ENCODE measurements around the gene ZBTB7B.

Gene ZBTB7B

GRCh38 chr1:155005076-155006011 is 2.7 kb downstream of the ZBTB7B start:
- no peak for TF ChIP-seq EGR1 (IDR thresholded peaks at IDR 0.05)
- TF ChIP-seq YY1 (IDR thresholded peaks at IDR 0.05; ENCODE audit: low read depth): no peak
- no peak for TF ChIP-seq CEBPB (IDR thresholded peaks at IDR 0.05)
- no peak for TF ChIP-seq USF1 (IDR thresholded peaks at IDR 0.05)
- TF ChIP-seq CREB1 (IDR thresholded peaks at IDR 0.05; ENCODE audit: low read depth): no peak
- TF ChIP-seq TEAD4 (IDR thresholded peaks at IDR 0.05): no peak
- no peak for TF ChIP-seq EP300 (IDR thresholded peaks at IDR 0.05; ENCODE audit: borderline replicate concordance)
- TF ChIP-seq MAX (IDR thresholded peaks at IDR 0.05): no peak
- TF ChIP-seq ZBTB7A (IDR thresholded peaks at IDR 0.05; ENCODE audit: low read depth): no peak
- TF ChIP-seq RAD21 (IDR thresholded peaks at IDR 0.05; ENCODE audit: low read depth): no peak
- TF ChIP-seq NFIC (IDR thresholded peaks at IDR 0.05): no peak
- no peak for TF ChIP-seq FOXM1 (IDR thresholded peaks at IDR 0.05; ENCODE audit: borderline replicate concordance, low read depth)

- TF ChIP-seq REST (IDR thresholded peaks at IDR 0.05; ENCODE audit: low read depth) (no peak), NFIC (IDR thresholded peaks at IDR 0.05) (no peak), CEBPB (IDR thresholded peaks at IDR 0.05) (no peak), EGR1 (IDR thresholded peaks at IDR 0.05) (no peak), CREB1 (IDR thresholded peaks at IDR 0.05; ENCODE audit: low read depth) (no peak), FOXM1 (IDR thresholded peaks at IDR 0.05; ENCODE audit: borderline replicate concordance, low read depth) (no peak), ZBTB7A (IDR thresholded peaks at IDR 0.05; ENCODE audit: low read depth) (no peak), TEAD4 (IDR thresholded peaks at IDR 0.05) (no peak), TCF12 (IDR thresholded peaks at IDR 0.05; ENCODE audit: low read depth) (no peak), EP300 (IDR thresholded peaks at IDR 0.05; ENCODE audit: borderline replicate concordance) (no peak), MAX (IDR thresholded peaks at IDR 0.05) (no peak), RAD21 (IDR thresholded peaks at IDR 0.05; ENCODE audit: low read depth) (no peak), YY1 (IDR thresholded peaks at IDR 0.05; ENCODE audit: low read depth) (no peak), USF1 (IDR thresholded peaks at IDR 0.05) (no peak), TAF1 (IDR thresholded peaks at IDR 0.05; ENCODE audit: low read depth) (no peak)
These were observed 4.0 kb downstream of the ZBTB7B start for GRCh38 chr1:155006601-155007101.

- no peak for TF ChIP-seq TEAD4 (IDR thresholded peaks at IDR 0.05)
- no peak for TF ChIP-seq USF1 (IDR thresholded peaks at IDR 0.05)
- TF ChIP-seq NFIC (IDR thresholded peaks at IDR 0.05): no peak
- TF ChIP-seq FOXM1 (IDR thresholded peaks at IDR 0.05; ENCODE audit: borderline replicate concordance, low read depth): no peak
- no peak for TF ChIP-seq CREB1 (IDR thresholded peaks at IDR 0.05; ENCODE audit: low read depth)
- TF ChIP-seq RAD21 (IDR thresholded peaks at IDR 0.05; ENCODE audit: low read depth): no peak
- TF ChIP-seq MAX (IDR thresholded peaks at IDR 0.05): no peak
These were observed 4.7 kb downstream of the ZBTB7B start for GRCh38 chr1:155007251-155007828.

- TF ChIP-seq RAD21 (IDR thresholded peaks at IDR 0.05; ENCODE audit: low read depth) (no peak), ZBTB7A (IDR thresholded peaks at IDR 0.05; ENCODE audit: low read depth) (no peak), MAX (IDR thresholded peaks at IDR 0.05) (no peak)
These were observed 5.7 kb downstream of the ZBTB7B start for GRCh38 chr1:155008015-155008941.

GRCh38 chr1:155009221-155009711 is 6.7 kb downstream of the ZBTB7B start:
- TF ChIP-seq ZBTB7A (IDR thresholded peaks at IDR 0.05; ENCODE audit: low read depth) (no peak), EP300 (IDR thresholded peaks at IDR 0.05; ENCODE audit: borderline replicate concordance) (no peak), TAF1 (IDR thresholded peaks at IDR 0.05; ENCODE audit: low read depth) (no peak), CREB1 (IDR thresholded peaks at IDR 0.05; ENCODE audit: low read depth) (no peak), TEAD4 (IDR thresholded peaks at IDR 0.05) (no peak), MAX (IDR thresholded peaks at IDR 0.05) (no peak), RAD21 (IDR thresholded peaks at IDR 0.05; ENCODE audit: low read depth) (no peak), TCF12 (IDR thresholded peaks at IDR 0.05; ENCODE audit: low read depth) (no peak), REST (IDR thresholded peaks at IDR 0.05; ENCODE audit: low read depth) (no peak), EGR1 (IDR thresholded peaks at IDR 0.05) (no peak), USF1 (IDR thresholded peaks at IDR 0.05) (no peak), YY1 (IDR thresholded peaks at IDR 0.05; ENCODE audit: low read depth) (no peak), CEBPB (IDR thresholded peaks at IDR 0.05) (no peak)

Measured in Ishikawa (cell line).